Measurements from ENCODE around the gene FUT1. TPM values are rescaled to one million over a fixed set of nuclear protein-coding genes. Genes with fewer than 3 reads are reported as not detected.

The FUT1 gene
- total and polyA plus RNA-seq, 9 of the 15 experiments (the other 6 are each of a cell fraction or from before 2014, with no cell fraction given): 2.3 to 18.5 (median 8.8) TPM

GRCh38 chr19:48780631-48781391, 28.4 kb upstream of the FUT1 start (continued):
- peak; percentile 53; the same call in 1 of the 2 replicates for TF ChIP-seq ZBTB2 (IDR thresholded peaks at IDR 0.05)
- TF ChIP-seq USF2 (CRISPR knock-in tag; IDR thresholded peaks at IDR 0.05): peak; percentile 90
- TF ChIP-seq SLC30A9 (CRISPR knock-in tag; IDR thresholded peaks at IDR 0.05): no peak
- TF ChIP-seq NFXL1 (CRISPR knock-in tag; IDR thresholded peaks at IDR 0.05): no peak
- no peak for TF ChIP-seq ZMIZ1 (IDR thresholded peaks at IDR 0.05; ENCODE audit: low read depth in 2 of 2, low read length in 2 of 2)
- no peak for TF ChIP-seq GTF2A2 (tag; IDR thresholded peaks at IDR 0.05)
- no peak for TF ChIP-seq TAL1 (IDR thresholded peaks at IDR 0.05)
- no peak for TF ChIP-seq ZNF407 (IDR thresholded peaks at IDR 0.05; ENCODE audit: low read depth)
- TF ChIP-seq ZNF134 (CRISPR knock-in tag; conservative IDR thresholded peaks at IDR 0.05): no peak
- TF ChIP-seq ARNT (IDR thresholded peaks at IDR 0.05): peak in 1 of 2 experiments; percentile 34; a peak in 1 of 4 replicates
- TF ChIP-seq MTA3 (IDR thresholded peaks at IDR 0.05; ENCODE audit: borderline replicate concordance): peak; percentile 50; the same call in 1 of the 2 replicates
- no peak for TF ChIP-seq NR3C1 (CRISPR knock-in tag; IDR thresholded peaks at IDR 0.05)
- TF ChIP-seq EP300 (IDR thresholded peaks at IDR 0.05; ENCODE audit: low read length): peak; percentile 32; the same call in 1 of the 2 replicates
- TF ChIP-seq ZNF695 (CRISPR knock-in tag; IDR thresholded peaks at IDR 0.05): no peak

Measured in K562 (cell line).